GM23338 (cell line): Measurements from ENCODE around the gene SRPX. TPM values are rescaled to one million over a fixed set of nuclear protein-coding genes. Genes with fewer than 3 reads are reported as not detected.

ENCODE experiments used
- ATAC-seq: fragments of 200-7000 bp; cut with Tn5 transposase; 3 replicates; pipeline ENCODE4 v1.9.1; 2020
- DNase-seq: peaks from one replicate; pipeline ENCODE4 v3.0.0-alpha.2; 2015; ENCODE audit warnings: low spot score
- H2AFZ ChIP-seq: fragments of 200-600 bp; sonication (generic); 2 replicates; pipeline ENCODE4 v1.8.0; 2016; ENCODE audit warnings: antibody characterized with exemption, mild to moderate bottlenecking, moderate library complexity
- H3F3A ChIP-seq: fragments of 200-600 bp; sonication (generic); replicated peaks from 2 replicates; pipeline ENCODE4 v1.8.0; 2017; ENCODE audit warnings: antibody characterized with exemption, mixed run types, low read depth
- H3K27ac ChIP-seq: fragments of 200-600 bp; sonication (generic); 2 replicates; pipeline ENCODE4 v1.6.1; 2016; ENCODE audit warnings: low read depth
- H3K27me3 ChIP-seq: fragments of 200-600 bp; sonication (generic); 2 replicates; pipeline ENCODE4 v1.8.0; 2016; ENCODE audit warnings: mild to moderate bottlenecking, mixed run types, moderate library complexity; ENCODE audit not compliant: insufficient read depth
- H3K36me3 ChIP-seq: fragments of 200-600 bp; sonication (generic); 2 replicates; pipeline ENCODE4 v1.8.0; 2016; ENCODE audit warnings: mild to moderate bottlenecking; ENCODE audit not compliant: insufficient read depth
- H3K4me1 ChIP-seq: fragments of 200-600 bp; sonication (generic); 2 replicates; pipeline ENCODE4 v1.8.0; 2016; ENCODE audit warnings: mild to moderate bottlenecking, moderate library complexity; ENCODE audit not compliant: insufficient read depth
- H3K4me2 ChIP-seq: fragments of 200-600 bp; sonication (generic); 2 replicates; pipeline ENCODE4 v1.7.1; 2017; ENCODE audit warnings: mixed run types
- H3K4me3 ChIP-seq: fragments of 200-600 bp; sonication (generic); 2 replicates; pipeline ENCODE4 v1.6.1; 2016; ENCODE audit warnings: mixed run types
- H3K79me2 ChIP-seq: fragments of 200-600 bp; sonication (generic); replicated peaks from 2 replicates; pipeline ENCODE4 v1.8.0; 2017; ENCODE audit warnings: mild to moderate bottlenecking; ENCODE audit not compliant: insufficient read depth
- H3K9me2 ChIP-seq: fragments of 200-600 bp; sonication (generic); 2 replicates; pipeline ENCODE4 v1.8.0; 2017; ENCODE audit not compliant: insufficient read depth
- H4K20me1 ChIP-seq: fragments of 200-600 bp; sonication (generic); replicated peaks from 2 replicates; pipeline ENCODE4 v1.8.0; 2017; ENCODE audit warnings: mild to moderate bottlenecking; ENCODE audit not compliant: insufficient read depth
- H3K27ac Mint-ChIP-seq: 2 replicates; pipeline ENCODE4 v1.8.0; 2020; ENCODE audit warnings: inconsistent platforms, mild to moderate bottlenecking, moderate library complexity, mixed read lengths
- H3K27me3 Mint-ChIP-seq: 3 replicates; pipeline ENCODE4 v1.8.0; 2022; ENCODE audit warnings: low read depth, mild to moderate bottlenecking, moderate library complexity, mixed read lengths, inconsistent platforms; ENCODE audit not compliant: insufficient read depth, poor library complexity
- H3K36me3 Mint-ChIP-seq: 3 replicates; pipeline ENCODE4 v1.8.0; 2021; ENCODE audit warnings: low read depth, mild to moderate bottlenecking, inconsistent platforms, moderate library complexity, mixed read lengths
- H3K4me1 Mint-ChIP-seq: 3 replicates; pipeline ENCODE4 v1.8.0; 2020; ENCODE audit warnings: mild to moderate bottlenecking, inconsistent platforms, mixed read lengths
- H3K4me3 Mint-ChIP-seq: 3 replicates; pipeline ENCODE4 v1.8.0; 2021; ENCODE audit warnings: moderate library complexity, mild to moderate bottlenecking, inconsistent platforms, mixed read lengths
- H3K9me3 Mint-ChIP-seq: 3 replicates; pipeline ENCODE4 v1.8.0; 2020; ENCODE audit warnings: moderate library complexity, mild to moderate bottlenecking, inconsistent platforms, mixed read lengths
- CREB1 ChIP-seq: fragments of 250-450 bp; sonication (Bioruptor Pico); IDR thresholded peaks from 2 replicates; pipeline ENCODE4 v1.5.0; 2020; ENCODE audit warnings: low read depth, mild to moderate bottlenecking, moderate library complexity
- EZH2 ChIP-seq: fragments of 200-600 bp; sonication (generic); IDR thresholded peaks from one replicate; pipeline ENCODE4 v1.8.0; 2017; ENCODE audit warnings: antibody characterized with exemption, mild to moderate bottlenecking, low read depth; ENCODE audit not compliant: unreplicated experiment
- EZH2phosphoT487 ChIP-seq: fragments of 200-600 bp; sonication (generic); IDR thresholded peaks from one replicate; pipeline ENCODE4 v1.8.1; 2018; ENCODE audit warnings: antibody characterized with exemption; ENCODE audit not compliant: unreplicated experiment
- JUNB ChIP-seq: IDR thresholded peaks from one replicate; pipeline ENCODE4 v1.6.1; 2016; ENCODE audit warnings: antibody characterized with exemption; ENCODE audit not compliant: unreplicated experiment
- NANOG ChIP-seq: IDR thresholded peaks from 2 replicates; pipeline ENCODE4 v1.6.1; 2016; ENCODE audit warnings: antibody characterized with exemption, borderline replicate concordance
- POLR2AphosphoS5 ChIP-seq: IDR thresholded peaks from 2 replicates; pipeline ENCODE4 v1.6.1; 2016; ENCODE audit warnings: antibody characterized with exemption, low read depth
- STAT1 ChIP-seq: IDR thresholded peaks from one replicate; pipeline ENCODE4 v1.6.1; 2016; ENCODE audit warnings: antibody characterized with exemption; ENCODE audit not compliant: unreplicated experiment
- ZNF114 ChIP-seq: fragments of 250-450 bp; sonication (Bioruptor Pico); IDR thresholded peaks from 2 replicates; pipeline ENCODE4 v1.5.0; 2020; ENCODE audit warnings: mild to moderate bottlenecking, moderate library complexity
- ZNF331 ChIP-seq: fragments of 250-450 bp; sonication (Bioruptor Pico); IDR thresholded peaks from 2 replicates; pipeline ENCODE4 v1.5.0; 2020; ENCODE audit warnings: low read depth, mild to moderate bottlenecking, moderate library complexity
- polyA plus RNA-seq: library from polyadenylated mRNA; unstranded; fragments of >200 nt; fragmentation: Nextera tagmentation; extraction: Ambion mirVana; gene quantifications from 2 replicates; pipeline ENCODE4 v1.2.1, GENCODE V29; 2016
- total RNA-seq: library from RNA; depleted of rRNA; stranded (reverse); fragments of >200 nt; shearing (Covaris generic); gene quantifications from 2 replicates; pipeline ENCODE4 v1.2.3, GENCODE V29; 2014
- TF ChIP-seq, protein P1 (sequence below), 2 experiments: fragments of 200-600 bp in 1 of 2; sonication (generic) in 1 of 2; conservative IDR thresholded peaks; 2 replicates each; pipeline versions ENCODE4 v1.5.1 to v1.6.1; 2016 to 2017; ENCODE audit warnings: antibody characterized with exemption in 2 of 2, low read depth in 2 of 2, mild to moderate bottlenecking in 2 of 2, moderate library complexity in 1 of 2
- TF ChIP-seq, protein P2 (sequence below): fragments of 250-450 bp; sonication (Bioruptor Pico); IDR thresholded peaks from 2 replicates; pipeline ENCODE4 v1.5.0; 2020; ENCODE audit warnings: mild to moderate bottlenecking, moderate library complexity
- TF ChIP-seq, protein P3 (sequence below): IDR thresholded peaks from one replicate; pipeline ENCODE4 v1.6.1; 2018; ENCODE audit warnings: antibody characterized with exemption; ENCODE audit not compliant: unreplicated experiment
- TF ChIP-seq, protein P4 (sequence below): IDR thresholded peaks from 2 replicates; pipeline ENCODE4 v1.6.1; 2016; ENCODE audit warnings: antibody characterized with exemption

SRPX gene
- total and polyA plus RNA-seq, 2 experiments from 2014 or later, result 14.3 to 16.9 TPM

DNA sequence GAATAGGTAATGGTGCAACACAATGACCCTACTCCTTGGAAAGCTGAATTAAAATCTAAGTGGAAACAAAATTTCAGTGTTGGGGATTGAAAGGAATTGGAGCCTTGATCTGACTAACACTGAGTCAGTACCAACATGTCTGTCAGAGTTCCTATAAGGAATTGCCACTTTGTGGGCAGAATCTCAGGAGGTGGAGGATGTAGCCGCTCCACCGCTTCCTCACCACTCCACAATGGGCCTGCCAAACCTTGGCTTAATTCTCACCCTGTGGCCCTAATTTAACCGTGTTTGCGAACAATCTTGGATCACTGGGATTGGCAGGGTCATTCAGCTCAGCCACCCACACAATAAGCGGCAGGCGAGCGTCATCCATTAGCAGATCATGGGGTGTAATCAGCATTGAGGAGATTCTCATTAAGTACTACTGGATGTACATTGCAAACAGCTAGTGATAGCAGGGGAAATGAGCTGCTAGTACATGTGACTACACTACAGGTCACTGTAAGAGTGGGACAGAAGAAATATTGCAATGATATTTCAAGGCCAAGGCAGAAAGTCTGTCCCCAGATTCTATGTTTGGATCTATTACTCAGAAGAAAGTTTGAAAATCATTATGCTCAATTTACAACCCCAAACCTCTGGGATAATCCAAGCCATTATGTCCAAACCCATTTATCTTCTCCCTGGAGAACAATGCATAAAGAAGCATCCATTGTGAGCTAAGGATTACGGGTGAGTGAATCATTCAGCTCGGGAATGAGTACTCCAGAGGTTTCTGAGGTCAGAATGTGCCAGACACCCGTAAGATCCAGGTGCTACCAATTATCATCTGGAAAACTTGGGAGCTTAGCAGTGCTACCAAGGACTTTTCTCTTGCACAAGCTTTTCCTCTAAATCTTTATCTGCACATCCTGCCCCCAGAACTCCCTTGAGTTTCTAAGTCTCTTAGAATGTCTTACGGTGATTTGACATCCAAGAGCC lies 5.8 kb downstream of the SRPX start:
- H3K9me2 ChIP-seq, result no peaks in the 10 kb centered on the region
- TF ChIP-seq EZH2, result no peak
- TF ChIP-seq, protein P1, sequence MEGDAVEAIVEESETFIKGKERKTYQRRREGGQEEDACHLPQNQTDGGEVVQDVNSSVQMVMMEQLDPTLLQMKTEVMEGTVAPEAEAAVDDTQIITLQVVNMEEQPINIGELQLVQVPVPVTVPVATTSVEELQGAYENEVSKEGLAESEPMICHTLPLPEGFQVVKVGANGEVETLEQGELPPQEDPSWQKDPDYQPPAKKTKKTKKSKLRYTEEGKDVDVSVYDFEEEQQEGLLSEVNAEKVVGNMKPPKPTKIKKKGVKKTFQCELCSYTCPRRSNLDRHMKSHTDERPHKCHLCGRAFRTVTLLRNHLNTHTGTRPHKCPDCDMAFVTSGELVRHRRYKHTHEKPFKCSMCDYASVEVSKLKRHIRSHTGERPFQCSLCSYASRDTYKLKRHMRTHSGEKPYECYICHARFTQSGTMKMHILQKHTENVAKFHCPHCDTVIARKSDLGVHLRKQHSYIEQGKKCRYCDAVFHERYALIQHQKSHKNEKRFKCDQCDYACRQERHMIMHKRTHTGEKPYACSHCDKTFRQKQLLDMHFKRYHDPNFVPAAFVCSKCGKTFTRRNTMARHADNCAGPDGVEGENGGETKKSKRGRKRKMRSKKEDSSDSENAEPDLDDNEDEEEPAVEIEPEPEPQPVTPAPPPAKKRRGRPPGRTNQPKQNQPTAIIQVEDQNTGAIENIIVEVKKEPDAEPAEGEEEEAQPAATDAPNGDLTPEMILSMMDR (conservative IDR thresholded peaks at IDR 0.05; ENCODE audit: low read depth in 2 of 2), result no peak
- TF ChIP-seq STAT1, result no peak
- TF ChIP-seq, protein P2, sequence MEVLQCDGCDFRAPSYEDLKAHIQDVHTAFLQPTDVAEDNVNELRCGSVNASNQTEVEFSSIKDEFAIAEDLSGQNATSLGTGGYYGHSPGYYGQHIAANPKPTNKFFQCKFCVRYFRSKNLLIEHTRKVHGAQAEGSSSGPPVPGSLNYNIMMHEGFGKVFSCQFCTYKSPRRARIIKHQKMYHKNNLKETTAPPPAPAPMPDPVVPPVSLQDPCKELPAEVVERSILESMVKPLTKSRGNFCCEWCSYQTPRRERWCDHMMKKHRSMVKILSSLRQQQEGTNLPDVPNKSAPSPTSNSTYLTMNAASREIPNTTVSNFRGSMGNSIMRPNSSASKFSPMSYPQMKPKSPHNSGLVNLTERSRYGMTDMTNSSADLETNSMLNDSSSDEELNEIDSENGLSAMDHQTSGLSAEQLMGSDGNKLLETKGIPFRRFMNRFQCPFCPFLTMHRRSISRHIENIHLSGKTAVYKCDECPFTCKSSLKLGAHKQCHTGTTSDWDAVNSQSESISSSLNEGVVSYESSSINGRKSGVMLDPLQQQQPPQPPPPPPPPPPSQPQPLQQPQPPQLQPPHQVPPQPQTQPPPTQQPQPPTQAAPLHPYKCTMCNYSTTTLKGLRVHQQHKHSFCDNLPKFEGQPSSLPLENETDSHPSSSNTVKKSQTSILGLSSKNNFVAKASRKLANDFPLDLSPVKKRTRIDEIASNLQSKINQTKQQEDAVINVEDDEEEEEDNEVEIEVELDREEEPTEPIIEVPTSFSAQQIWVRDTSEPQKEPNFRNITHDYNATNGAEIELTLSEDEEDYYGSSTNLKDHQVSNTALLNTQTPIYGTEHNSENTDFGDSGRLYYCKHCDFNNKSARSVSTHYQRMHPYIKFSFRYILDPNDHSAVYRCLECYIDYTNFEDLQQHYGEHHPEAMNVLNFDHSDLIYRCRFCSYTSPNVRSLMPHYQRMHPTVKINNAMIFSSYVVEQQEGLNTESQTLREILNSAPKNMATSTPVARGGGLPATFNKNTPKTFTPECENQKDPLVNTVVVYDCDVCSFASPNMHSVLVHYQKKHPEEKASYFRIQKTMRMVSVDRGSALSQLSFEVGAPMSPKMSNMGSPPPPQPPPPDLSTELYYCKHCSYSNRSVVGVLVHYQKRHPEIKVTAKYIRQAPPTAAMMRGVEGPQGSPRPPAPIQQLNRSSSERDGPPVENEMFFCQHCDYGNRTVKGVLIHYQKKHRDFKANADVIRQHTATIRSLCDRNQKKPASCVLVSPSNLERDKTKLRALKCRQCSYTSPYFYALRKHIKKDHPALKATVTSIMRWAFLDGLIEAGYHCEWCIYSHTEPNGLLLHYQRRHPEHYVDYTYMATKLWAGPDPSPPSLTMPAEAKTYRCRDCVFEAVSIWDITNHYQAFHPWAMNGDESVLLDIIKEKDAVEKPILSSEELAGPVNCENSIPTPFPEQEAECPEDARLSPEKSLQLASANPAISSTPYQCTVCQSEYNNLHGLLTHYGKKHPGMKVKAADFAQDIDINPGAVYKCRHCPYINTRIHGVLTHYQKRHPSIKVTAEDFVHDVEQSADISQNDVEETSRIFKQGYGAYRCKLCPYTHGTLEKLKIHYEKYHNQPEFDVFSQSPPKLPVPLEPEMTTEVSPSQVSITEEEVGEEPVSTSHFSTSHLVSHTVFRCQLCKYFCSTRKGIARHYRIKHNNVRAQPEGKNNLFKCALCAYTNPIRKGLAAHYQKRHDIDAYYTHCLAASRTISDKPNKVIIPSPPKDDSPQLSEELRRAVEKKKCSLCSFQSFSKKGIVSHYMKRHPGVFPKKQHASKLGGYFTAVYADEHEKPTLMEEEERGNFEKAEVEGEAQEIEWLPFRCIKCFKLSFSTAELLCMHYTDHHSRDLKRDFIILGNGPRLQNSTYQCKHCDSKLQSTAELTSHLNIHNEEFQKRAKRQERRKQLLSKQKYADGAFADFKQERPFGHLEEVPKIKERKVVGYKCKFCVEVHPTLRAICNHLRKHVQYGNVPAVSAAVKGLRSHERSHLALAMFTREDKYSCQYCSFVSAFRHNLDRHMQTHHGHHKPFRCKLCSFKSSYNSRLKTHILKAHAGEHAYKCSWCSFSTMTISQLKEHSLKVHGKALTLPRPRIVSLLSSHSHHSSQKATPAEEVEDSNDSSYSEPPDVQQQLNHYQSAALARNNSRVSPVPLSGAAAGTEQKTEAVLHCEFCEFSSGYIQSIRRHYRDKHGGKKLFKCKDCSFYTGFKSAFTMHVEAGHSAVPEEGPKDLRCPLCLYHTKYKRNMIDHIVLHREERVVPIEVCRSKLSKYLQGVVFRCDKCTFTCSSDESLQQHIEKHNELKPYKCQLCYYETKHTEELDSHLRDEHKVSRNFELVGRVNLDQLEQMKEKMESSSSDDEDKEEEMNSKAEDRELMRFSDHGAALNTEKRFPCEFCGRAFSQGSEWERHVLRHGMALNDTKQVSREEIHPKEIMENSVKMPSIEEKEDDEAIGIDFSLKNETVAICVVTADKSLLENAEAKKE (CRISPR knock-in tag), result no peak
- TF ChIP-seq, protein P3, sequence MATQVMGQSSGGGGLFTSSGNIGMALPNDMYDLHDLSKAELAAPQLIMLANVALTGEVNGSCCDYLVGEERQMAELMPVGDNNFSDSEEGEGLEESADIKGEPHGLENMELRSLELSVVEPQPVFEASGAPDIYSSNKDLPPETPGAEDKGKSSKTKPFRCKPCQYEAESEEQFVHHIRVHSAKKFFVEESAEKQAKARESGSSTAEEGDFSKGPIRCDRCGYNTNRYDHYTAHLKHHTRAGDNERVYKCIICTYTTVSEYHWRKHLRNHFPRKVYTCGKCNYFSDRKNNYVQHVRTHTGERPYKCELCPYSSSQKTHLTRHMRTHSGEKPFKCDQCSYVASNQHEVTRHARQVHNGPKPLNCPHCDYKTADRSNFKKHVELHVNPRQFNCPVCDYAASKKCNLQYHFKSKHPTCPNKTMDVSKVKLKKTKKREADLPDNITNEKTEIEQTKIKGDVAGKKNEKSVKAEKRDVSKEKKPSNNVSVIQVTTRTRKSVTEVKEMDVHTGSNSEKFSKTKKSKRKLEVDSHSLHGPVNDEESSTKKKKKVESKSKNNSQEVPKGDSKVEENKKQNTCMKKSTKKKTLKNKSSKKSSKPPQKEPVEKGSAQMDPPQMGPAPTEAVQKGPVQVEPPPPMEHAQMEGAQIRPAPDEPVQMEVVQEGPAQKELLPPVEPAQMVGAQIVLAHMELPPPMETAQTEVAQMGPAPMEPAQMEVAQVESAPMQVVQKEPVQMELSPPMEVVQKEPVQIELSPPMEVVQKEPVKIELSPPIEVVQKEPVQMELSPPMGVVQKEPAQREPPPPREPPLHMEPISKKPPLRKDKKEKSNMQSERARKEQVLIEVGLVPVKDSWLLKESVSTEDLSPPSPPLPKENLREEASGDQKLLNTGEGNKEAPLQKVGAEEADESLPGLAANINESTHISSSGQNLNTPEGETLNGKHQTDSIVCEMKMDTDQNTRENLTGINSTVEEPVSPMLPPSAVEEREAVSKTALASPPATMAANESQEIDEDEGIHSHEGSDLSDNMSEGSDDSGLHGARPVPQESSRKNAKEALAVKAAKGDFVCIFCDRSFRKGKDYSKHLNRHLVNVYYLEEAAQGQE, result no peak
- no peak for TF ChIP-seq ZNF114
- TF ChIP-seq POLR2AphosphoS5, result no peak
- TF ChIP-seq, protein P4, sequence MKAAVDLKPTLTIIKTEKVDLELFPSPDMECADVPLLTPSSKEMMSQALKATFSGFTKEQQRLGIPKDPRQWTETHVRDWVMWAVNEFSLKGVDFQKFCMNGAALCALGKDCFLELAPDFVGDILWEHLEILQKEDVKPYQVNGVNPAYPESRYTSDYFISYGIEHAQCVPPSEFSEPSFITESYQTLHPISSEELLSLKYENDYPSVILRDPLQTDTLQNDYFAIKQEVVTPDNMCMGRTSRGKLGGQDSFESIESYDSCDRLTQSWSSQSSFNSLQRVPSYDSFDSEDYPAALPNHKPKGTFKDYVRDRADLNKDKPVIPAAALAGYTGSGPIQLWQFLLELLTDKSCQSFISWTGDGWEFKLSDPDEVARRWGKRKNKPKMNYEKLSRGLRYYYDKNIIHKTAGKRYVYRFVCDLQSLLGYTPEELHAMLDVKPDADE, result no peak
- TF ChIP-seq CREB1, result no peak
- TF ChIP-seq ZNF331, result no peak
- no peak for TF ChIP-seq EZH2phosphoT487
- TF ChIP-seq JUNB, result no peak
- TF ChIP-seq NANOG, result no peak
- no peak overlapping the region for H3K27ac ChIP-seq
- H3K4me2 ChIP-seq, result no peak overlapping the region
- peaks cover 7% of the 10 kb centered on the region for H3K4me1 ChIP-seq
- Mint-ChIP-seq H3K9me3 (no peaks in the 10 kb centered on the region), H3K4me3 (no peak overlapping the region), H3K27me3 (peaks cover 2% of the 10 kb centered on the region), H3K36me3 (no peaks in the 10 kb centered on the region), H3K4me1 (peaks cover 10% of the 10 kb centered on the region; the same call in 2 of the 3 replicates), H3K27ac (no peak overlapping the region)
- H3F3A ChIP-seq, result no peaks in the 10 kb centered on the region
- H3K27me3 ChIP-seq, result no peaks in the 10 kb centered on the region
- DNase-seq, result no peak
- no peaks in the 10 kb centered on the region for H3K79me2 ChIP-seq
- no peaks in the 10 kb centered on the region for H4K20me1 ChIP-seq
- no peak overlapping the region for H2AFZ ChIP-seq
- H3K36me3 ChIP-seq, result no peaks in the 10 kb centered on the region
- H3K4me3 ChIP-seq, result no peak overlapping the region
- no peak for ATAC-seq
